ENCODE results near the gene ATP11B.
"Not testable (repeated sequence)": the region's sequence is repeated elsewhere in the genome, so short reads cannot be mapped to it uniquely, and the experiment has no call there.

The ATP11B gene

DNA sequence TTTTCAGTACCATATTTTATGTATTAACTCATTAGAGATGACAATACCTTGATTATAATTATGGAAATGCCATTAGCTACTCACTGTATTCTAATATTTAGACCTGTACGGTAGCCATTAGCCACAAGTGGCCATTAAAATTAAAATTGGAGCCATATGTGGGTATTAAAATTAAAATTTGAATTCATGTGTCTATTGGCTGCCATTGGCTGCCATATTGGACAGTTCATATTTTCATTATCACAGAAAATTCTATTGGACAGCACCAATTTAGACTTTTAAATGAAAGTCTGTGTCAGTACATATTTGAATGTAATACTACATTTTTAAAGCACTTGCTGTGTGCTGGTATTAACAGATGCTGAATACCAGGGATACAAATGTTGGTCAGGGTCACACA, 3.0 kb downstream of the ATP11B start:
- FAIRE-seq = no peak

DNA sequence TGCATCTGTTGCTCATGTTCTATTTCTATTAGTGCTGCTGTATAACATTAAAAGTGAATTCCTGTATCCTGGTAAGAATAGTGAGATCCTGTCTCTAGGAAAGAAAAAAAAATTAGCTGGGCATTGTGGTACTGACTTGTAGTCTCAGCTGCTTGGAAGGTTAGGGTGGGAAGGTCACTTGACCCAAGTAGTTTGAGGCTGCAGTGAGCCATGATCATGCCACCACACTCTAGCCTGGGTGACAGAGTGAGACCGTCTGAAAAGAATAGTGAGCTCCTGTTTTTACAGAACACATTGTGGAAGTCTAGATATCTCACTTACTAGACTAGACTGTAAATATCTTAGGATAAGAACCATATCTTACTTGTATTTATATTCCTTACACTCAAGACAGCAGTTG, 4.6 kb downstream of the ATP11B start:
- FAIRE-seq = no peak

DNA sequence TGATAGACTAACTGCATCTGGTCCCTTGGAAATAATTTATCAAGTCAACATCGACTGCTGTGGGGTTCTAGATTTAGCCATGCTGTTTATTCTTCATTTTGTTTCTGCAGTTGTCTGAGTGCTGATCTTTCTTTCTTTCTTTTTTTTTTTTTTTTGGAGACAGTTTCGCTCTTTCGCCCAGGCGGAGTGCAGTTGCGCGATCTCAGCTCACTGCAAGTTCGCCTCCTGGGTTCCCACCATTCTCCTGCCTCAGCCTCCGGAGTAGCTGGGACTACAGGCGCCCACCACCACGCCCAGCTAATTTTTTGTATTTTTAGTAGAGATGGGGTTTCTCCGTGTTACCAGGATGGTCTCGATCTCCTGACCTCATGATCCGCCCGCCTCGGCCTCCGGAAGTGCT, 5.8 kb downstream of the ATP11B start:
- not testable (repeated sequence) for FAIRE-seq

DNA sequence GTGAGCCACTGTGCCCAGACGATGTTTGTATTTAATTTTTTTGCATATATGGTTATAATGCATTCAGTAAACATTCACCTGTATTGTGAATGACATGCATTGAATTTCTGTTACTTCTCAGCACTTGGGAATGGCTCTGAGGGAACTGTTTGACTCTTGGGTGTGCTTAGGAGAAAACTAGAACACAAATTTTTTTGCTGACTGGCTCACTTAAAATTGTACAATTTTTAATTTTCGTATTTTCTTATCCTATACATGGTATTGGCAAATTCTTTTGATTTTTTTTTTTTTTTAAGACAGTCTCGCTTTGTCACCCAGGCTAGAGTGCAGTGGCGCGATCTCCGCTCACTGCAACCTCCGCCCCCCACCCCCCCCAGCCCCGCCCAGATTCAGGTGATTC, 7.2 kb downstream of the ATP11B start:
- no peak for FAIRE-seq

DNA sequence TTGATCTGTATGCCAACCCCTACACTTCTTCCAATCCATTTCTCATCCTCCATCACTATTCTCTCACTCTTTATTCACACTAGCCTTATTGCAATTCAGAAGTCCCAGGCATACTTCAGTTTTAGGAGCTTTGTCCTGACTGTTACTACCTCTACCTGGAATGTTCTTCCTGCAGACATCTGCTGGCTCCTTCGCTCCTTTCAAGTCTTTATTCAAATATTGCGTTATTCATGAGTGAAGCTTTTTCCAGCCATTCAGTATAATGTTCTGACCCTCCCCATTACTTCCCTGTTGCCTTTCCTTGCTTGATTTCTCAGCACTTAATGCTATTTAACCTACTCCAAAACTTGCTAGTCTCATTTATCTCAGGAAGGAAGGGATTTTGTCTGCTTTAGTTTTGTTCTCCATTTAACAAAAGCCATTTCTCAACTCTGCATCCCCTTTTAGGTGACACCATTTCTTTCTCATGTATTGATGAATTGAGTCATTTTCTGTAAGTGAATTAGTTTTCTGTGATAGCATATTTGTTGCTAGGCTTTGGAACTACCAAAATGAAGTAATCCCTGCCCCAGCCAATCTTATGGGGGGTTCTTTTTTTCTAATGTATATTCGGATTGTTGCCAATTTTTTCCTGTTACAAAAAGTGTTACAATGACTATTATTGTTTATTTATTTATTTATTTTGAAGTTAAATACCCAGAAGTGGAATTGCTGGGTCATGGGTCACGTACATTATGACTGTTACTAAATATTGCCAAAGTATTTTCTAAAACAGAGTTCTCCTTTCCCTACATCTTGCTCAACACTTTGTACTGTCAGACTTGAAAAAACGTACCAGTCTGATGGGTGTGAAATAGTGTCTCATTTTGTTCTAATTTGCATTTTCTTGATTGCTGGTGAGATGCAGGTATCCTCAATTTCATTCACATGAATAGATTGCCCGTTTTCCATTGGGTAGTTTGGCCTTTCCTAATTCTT, 9.4 kb downstream of the ATP11B start:
- no peak for FAIRE-seq

DNA sequence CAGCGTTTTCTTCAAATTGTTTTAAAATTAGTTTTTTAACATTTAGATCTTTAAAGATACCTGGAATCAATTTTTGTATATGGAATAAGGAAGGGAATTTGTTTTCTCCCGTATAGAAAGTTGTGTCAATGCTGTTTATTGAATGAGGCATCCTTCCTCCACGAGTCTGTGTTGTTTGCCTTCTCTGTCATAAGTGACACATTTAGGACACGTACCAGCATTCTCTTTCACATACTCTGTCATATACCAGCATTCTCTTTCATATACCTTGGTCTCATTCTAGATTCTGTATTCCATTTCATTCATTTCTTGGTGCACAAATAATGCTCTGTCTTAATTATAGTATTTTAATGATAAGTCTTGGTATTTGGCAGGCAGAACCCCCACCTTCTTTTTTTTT, 10.3 kb downstream of the ATP11B start:
- FAIRE-seq = no peak

DNA sequence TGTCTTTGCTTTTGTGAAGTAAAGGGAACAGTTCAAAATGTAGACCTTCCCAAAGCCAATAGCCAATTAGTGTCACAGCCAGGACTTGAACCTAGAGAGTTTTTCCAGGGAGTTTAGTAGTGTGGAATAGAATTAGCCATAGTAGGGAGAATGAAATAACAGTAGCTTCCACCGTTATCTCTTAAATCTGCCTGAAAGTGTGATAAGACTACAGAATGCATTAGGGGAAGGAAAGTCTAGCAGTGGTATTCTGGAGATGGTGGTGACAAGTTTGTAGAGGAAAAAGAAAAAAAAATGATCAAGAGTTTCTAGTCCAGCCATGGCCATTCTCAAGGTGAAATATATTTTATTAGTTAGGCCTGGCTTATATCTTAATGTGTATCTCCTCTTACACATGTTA, 13.8 kb downstream of the ATP11B start:
- no peak for FAIRE-seq

DNA sequence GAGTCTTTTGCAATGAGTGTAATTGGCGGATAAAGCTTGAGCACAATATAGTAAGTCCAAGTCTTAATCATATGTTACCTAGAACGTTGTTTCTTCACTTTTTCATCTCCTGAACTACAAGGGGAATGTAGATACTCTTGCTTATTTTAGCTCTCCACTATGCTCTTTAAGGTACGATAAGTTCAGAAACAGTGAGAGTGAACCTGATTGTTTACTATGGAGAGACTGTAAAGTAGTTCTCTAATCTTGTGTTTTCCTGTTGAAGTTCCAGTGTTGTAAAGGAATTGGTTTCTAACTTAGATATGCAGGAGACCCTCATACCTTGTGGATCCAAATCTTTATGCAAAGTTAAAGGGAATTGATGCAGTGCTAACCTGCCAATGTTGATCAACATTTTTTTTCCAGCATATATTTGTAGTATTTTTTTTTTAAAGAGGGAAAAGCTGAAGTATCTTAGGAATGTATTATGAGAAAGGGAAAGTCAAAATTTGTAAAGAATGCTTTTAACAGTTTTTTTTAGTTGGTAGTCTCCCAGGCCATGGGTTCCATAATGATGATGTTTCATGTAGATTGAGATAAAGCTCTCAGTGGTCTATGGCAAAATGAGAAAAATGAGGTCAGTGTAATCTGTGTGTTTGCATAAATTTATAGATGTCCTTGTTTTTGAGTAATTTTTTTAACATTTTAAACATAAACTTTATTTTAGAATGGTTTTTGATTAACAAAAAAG, 14.9 kb downstream of the ATP11B start:
- FAIRE-seq = no peak

DNA sequence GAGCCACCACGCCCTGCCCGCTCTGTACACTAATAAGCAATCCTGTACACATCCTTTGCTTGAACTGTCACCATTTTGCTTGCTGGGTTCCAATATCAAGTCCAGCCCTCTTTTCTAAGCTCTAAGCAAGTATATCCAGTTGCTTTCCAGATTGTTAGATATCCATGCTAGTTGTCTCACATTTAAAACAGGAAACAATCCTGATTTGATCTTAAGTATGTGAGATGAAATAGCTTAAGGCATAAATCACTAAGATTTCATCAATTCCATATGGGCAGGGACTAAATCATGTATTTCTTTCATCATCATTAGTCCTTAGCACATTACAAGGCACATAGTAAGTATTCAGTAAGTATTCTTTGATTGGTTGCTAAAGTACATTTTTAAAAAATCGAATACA, 16.2 kb downstream of the ATP11B start:
- FAIRE-seq = no peak

DNA sequence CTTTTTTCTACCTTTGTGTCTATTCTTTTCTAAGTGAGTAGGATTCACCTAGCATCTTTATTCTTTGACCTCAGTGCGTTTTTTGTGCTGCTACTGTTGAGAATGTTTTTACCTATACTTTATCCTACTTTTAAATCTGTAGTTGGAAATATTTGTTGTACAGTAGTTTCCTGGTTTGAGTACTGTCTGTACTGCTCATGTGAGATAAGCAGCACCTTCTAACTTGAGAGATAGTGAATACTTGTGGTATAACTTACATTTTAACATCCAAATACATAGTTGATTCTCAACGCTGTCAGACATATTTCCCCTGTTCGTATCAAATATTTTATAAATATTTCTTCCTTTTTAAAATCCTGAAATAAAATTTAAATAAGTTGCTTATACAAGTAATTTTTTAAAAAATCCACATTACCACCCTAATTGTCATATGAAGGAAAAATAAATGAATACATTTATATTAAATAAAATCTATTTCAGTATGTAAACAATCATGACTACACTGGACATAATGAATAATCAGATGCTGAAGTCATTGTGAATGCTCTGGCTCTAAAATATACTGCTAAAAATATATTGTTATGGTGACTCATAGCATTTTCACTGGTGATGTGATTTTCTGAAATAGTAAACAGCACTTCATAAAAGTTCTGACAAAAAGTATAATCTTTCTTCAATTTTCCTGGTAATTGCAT, 17.4 kb downstream of the ATP11B start:
- FAIRE-seq = peak; percentile 48

DNA sequence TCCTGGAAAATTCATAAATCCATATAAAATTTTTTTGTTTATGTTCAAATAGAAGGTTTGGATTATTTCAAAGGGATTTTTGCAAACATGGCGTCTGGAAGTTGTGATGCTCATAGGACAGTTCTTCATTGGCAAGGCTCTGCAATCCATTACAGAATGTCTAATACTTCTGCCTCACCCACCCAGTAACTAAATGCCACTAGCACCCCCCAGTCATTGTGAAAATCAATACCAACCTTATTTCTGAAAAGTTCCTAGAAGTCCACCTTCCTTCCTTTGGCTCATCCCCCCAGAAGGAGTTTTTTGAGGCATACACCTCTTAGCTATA, 17.9 kb downstream of the ATP11B start:
- no peak for FAIRE-seq

DNA sequence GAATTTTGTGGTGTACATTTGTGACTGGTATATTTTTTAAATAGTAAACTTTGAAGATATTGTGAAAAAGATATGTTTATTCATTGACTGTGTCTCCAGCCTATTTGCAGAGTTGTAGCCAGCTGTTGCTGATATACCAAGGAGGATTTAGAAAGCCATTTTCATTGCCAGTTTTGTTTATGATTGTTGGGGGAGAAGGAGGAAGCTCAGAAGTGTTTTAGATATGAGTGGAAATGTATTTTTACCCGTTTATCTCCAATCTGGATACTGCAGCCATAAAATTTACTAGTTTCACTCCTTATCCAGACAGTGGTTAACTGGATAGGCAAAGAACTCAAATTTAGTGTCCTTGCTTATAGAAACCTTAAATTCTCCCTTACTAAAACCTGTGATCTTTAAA, 18.8 kb downstream of the ATP11B start:
- FAIRE-seq = no peak

DNA sequence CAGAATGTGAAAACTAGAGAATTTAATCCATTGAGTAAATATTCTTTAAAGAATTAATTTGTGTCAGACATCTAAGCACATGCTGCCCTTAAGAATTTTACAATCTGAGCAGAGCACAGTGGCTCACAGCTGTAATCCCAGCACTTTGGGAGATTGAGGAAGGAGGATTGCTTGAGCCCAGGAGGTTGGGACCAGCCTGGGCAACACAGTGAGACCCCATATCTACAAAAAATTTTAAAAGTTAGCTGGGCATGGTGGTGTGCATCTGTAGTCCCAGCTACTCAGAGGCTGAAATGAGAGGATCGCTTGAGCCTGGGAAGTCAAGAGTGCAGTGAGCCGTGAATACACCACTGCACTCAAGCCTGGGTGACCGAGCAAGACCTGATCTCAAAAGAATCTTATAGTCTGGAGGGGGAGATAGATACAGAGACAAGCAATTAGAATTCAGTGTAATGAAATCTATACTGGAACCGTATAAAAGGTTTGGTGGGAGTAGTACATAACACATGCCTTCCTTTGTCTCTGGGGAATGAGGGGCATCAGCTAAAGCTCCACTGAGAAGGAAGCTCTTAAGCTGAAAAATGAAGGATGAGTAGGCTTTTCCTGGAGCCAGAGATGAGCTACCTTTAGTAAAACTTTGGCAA, 21.2 kb downstream of the ATP11B start:
- FAIRE-seq = no peak

DNA sequence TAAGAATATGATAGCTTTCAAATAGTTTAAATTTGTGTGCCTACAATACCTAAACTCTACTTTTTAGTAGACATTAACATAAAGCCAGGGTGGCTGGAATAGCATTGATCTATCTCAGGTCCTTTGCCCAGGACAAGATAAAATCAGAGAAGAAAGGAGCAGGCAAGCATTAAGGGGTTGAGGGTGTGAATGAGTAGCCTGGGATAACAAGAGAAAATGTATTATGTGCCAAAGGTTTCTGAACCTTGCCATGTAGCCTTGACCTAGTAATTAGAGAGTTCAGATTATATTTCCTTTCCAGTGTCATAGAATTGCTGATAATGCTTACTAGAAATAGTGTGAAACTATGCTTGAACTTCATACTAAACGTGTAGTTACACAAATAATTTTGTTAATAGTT, 22.9 kb downstream of the ATP11B start:
- FAIRE-seq = no peak

DNA sequence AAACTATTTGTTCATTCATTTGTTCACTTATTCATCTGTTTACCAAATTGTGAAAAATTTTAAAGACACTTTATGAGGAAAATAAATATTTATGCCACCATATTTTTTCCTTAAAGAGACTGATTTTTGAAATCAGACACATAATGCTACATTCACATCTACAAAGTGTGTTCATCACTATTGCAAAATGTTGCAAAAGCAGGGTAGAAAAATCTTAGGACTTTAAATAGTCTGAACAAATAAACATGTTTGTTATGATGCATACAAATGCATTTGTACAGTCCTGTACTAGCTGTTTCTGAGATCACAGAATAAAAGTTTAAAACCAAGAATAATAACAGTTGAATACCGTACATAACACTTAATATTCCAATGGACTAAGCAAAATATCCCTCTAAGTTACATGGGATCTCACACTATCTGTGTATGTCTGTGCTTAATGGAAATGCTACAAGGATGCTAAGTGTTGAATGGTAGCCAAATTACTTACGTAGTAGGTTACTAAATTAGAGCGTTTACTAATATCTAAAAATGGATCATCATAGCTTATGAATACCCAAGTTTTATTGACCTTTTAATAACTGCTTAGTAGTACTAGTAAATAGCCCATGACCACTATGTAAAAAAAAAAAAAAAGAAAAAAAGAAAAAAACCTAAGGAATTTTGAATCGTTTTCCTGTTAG, 25.1 kb downstream of the ATP11B start:
- FAIRE-seq = no peak

DNA sequence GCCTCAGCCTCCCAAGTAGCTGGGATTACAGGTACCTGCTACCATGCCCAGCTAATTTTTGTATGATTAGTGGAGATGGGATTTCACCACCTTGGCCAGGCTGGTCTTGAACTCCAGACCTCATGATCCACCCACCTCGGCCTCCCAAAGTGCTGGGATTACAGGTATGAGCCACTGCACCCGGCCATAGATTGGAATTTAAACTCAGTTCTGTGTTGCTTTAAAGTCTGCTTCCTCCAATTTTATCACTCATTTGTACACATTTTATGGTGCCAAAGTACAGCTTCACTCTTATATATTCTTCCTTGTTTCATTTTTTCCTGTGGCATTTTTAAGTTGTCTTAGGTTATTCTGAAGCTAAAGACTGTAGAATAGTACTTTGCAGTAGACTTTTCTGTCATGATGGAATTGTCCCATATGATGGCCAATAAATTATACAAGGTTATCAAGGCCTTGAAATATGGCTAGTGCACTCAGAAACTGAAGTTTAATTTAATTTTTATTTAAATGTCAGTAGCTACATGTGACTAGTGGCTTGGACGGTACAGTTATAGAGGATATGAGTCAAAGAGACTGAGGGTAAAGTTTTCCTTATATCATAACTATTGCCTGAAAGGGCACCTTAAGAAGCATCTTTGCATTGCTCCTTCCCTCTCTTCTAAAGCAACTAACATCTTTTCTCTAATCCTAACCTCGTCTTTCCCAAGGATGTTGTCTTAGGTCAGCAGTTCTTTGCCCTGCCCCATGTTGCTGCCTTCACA, 28.1 kb downstream of the ATP11B start:
- no peak for FAIRE-seq

DNA sequence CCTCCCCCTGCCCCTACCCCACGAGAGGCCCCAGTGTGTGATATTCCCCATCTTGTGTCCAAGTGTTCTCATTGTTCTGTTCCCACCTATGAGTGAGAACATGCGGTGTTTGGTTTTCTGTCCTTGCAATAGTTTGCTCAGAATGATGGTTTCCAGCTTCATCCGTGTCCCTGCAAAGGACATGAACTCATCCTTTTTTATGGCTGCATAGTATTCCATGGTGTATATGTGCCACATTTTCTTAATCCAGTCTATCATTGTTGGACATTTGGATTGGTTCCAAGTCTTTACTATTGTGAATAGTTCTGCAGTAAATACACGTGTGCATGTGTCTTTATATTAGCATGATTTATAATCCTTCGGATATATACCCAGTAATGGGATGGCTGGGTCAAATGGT, 29.0 kb downstream of the ATP11B start:
- not testable (repeated sequence) for FAIRE-seq

DNA sequence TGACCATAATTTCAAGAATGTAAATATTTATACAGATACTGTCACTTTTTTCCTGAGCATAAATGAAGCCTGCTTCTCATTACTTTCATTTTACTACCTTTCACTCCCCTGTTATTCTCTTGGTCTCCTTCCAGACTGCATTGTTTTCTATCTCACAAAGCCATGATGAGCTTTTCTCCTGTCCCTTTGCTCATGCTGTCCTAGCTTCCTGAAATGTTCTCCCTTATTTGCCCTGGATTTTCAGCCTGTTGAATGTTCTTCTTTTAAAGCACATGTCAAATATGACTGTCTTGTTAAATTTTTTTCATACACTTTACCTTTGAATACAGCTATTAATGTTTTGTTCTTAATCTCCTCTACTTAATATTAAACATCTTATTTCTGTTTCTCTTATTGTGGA, 31.7 kb downstream of the ATP11B start:
- no peak for FAIRE-seq

DNA sequence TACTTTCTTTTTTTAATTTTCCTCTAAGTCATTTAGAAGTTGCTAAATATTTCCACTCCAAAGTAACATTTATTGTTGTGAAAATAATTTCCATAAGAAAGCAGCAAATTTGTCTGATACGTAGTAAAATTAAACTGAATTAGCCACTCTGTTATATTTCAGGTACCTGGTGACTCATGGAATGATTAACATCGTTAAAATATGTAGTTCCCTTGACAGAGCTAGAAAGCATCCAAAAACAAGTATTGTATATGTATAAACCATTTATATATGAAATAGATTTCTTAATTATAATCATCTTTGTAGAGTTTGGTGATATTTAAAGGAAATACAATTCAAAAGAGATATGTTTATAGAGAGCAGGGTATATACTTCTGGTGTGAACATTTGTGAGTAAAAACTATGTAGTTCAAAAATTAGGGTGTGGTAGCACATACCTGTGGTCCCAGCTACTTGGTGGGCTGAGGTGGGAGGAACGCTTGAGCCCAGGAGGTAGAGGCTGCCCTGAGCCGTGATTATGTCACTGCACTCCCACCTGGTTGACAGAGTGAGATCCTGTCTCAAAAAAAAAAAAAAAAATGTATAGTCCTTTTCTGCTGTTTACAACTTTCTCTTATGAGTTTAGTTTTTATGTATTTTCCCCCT, 36.6 kb downstream of the ATP11B start:
- FAIRE-seq = no peak

DNA sequence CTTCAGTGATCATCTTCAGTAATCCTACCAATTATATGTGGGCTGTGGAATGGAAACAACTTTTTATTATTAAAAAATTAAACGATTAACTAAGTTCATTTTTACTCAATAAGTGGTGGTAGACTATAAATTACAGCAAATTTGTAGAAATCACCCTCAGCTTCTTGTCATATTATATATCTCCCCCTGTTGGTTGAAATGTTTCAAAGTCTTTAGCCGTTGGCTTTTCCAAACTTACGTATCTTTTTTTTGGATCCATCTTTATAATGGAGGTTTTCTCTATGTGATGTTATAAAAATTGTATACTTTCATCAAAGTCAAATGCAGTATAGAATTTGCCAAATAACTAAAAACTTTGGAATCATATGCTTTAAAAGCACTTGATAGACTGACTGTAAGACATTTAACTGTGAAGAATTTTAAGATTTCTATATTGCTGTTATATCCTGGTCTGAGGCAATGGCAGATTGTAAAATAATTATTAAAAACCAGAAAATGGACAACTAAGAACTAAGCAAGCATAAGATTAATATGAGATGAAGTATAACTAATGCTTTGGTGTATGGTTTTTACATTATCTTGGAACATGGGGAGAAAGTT, 44.7 kb downstream of the ATP11B start:
- FAIRE-seq = peak; percentile 93

DNA sequence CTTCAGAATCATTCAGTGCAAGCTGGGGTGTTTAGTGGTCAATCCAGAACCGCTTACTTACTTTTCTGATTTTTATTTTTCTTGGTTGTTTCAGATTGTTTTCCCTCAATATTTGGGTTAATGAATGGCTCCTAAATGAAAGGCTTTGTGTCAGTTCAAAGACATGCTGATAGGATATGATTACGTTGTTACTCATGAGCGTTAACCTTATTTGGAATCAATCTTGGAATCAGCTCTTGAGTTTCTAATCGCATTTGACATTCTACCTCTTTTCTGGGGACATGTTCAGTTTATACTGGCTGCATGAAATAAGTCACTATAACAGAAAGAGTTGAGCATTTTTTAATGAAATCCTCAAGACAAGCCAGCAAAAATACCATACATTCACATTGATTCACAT, 50.2 kb downstream of the ATP11B start:
- FAIRE-seq = no peak
